Spleen (tissue), 7 donors: ENCODE measurements around the gene LRP1B.

Experiments
- POLR2A ChIP-seq, 3 donors: fragments of 450-650 bp; IDR thresholded peaks; one replicate each; pipeline ENCODE4 v1.5.1; 2017; ENCODE audit warnings: antibody characterized with exemption in 3 of 3, mild to moderate bottlenecking in 1 of 3
- POLR2AphosphoS5 ChIP-seq, 3 donors: sonication (generic); formaldehyde crosslinking; IDR thresholded peaks; one replicate each; pipeline ENCODE4 v1.5.1; 2017; ENCODE audit warnings: antibody characterized with exemption in 3 of 3
- TF ChIP-seq, protein P1 (sequence below), 11 experiments: fragments of 200-600 bp in 7 of 11; fragments of 450-650 bp in 4 of 11; sonication (generic) in 4 of 11; IDR thresholded peaks in 8 of 11; conservative IDR thresholded peaks in 3 of 11; 1 replicate in 7 of 11; 2 replicates in 4 of 11; pipeline versions ENCODE4 v1.4.0 to v1.8.0; 2016 to 2021; ENCODE audit warnings: antibody characterized with exemption in 11 of 11, inconsistent platforms in 4 of 11, mild to moderate bottlenecking in 1 of 11
- donor health status: DM: no; HTN: no; CAD: no; lungs with moderate emphysema.
- donor health status: DM: no; HTN: no; CAD: no.
- donor health status: DM: no; HTN: no; CAD: no.

DNA sequence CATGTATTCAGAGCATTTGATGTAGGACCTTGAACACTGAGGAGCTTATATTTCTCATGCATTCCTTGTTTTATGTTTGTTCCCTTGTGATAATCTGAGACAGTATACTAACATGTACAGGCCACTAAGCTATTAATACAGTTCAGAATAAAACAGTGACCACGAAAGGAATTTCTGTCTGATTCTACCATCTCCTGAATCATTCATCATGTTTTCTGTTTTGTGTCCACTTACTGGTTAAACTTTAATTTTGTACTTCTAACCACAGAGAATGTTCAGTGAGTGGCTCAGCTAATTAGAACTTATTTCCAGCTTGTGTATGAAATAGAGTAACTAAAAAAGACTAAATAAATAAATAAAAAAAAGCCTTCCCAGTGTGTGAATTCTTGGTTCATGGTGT is 110.4 kb downstream of the LRP1B start:
- TF ChIP-seq, protein P1, sequence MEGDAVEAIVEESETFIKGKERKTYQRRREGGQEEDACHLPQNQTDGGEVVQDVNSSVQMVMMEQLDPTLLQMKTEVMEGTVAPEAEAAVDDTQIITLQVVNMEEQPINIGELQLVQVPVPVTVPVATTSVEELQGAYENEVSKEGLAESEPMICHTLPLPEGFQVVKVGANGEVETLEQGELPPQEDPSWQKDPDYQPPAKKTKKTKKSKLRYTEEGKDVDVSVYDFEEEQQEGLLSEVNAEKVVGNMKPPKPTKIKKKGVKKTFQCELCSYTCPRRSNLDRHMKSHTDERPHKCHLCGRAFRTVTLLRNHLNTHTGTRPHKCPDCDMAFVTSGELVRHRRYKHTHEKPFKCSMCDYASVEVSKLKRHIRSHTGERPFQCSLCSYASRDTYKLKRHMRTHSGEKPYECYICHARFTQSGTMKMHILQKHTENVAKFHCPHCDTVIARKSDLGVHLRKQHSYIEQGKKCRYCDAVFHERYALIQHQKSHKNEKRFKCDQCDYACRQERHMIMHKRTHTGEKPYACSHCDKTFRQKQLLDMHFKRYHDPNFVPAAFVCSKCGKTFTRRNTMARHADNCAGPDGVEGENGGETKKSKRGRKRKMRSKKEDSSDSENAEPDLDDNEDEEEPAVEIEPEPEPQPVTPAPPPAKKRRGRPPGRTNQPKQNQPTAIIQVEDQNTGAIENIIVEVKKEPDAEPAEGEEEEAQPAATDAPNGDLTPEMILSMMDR (IDR thresholded peaks at IDR 0.05 in 8 of 11, conservative IDR thresholded peaks at IDR 0.05 in 3 of 11), result no peak
- no peak for TF ChIP-seq POLR2A (IDR thresholded peaks at IDR 0.05)
- no peak for TF ChIP-seq POLR2AphosphoS5 (IDR thresholded peaks at IDR 0.05)
